Esophagus muscularis mucosa (tissue), 3 donors: ENCODE measurements around the gene GALNTL6.

Experiments
- POLR2A ChIP-seq: fragments of 450-650 bp; IDR thresholded peaks from one replicate; pipeline ENCODE4 v1.6.1; 2017; ENCODE audit warnings: antibody characterized with exemption, moderate library complexity, mild to moderate bottlenecking, low read depth
- POLR2AphosphoS5 ChIP-seq, 2 donors: sonication (generic); formaldehyde crosslinking; IDR thresholded peaks; one replicate each; pipeline ENCODE4 v1.6.1; 2017; ENCODE audit warnings: antibody characterized with exemption in 2 of 2
- TF ChIP-seq, protein P1 (sequence below), 3 experiments: fragments of 200-600 bp in 2 of 3; fragments of 450-650 bp in 1 of 3; sonication (generic) in 2 of 3; IDR thresholded peaks; one replicate each; pipeline ENCODE4 v1.5.1; 2017 to 2019; ENCODE audit warnings: antibody characterized with exemption in 3 of 3, mild to moderate bottlenecking in 2 of 3, moderate library complexity in 1 of 3

DNA sequence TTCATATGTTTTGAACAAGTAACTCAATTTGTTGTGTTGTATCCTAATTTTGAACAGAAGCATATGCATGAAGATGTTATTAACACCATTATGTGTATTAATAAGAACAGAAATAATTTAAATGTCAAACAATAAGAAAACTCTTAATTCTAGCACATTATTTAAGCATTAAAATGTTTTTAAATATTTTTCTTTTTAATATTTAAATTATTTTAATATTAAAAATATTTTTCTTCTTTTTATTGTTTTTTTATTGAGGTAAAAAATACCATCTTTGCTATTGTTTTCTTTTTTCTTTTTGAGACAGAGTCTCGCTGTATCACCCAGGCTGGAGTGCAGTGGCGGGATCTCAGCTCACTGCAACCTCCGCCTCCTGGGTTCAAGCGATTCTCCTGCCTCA, 914.4 kb downstream of the GALNTL6 start:
- TF ChIP-seq, protein P1, sequence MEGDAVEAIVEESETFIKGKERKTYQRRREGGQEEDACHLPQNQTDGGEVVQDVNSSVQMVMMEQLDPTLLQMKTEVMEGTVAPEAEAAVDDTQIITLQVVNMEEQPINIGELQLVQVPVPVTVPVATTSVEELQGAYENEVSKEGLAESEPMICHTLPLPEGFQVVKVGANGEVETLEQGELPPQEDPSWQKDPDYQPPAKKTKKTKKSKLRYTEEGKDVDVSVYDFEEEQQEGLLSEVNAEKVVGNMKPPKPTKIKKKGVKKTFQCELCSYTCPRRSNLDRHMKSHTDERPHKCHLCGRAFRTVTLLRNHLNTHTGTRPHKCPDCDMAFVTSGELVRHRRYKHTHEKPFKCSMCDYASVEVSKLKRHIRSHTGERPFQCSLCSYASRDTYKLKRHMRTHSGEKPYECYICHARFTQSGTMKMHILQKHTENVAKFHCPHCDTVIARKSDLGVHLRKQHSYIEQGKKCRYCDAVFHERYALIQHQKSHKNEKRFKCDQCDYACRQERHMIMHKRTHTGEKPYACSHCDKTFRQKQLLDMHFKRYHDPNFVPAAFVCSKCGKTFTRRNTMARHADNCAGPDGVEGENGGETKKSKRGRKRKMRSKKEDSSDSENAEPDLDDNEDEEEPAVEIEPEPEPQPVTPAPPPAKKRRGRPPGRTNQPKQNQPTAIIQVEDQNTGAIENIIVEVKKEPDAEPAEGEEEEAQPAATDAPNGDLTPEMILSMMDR (IDR thresholded peaks at IDR 0.05): no peak
- TF ChIP-seq POLR2AphosphoS5 (IDR thresholded peaks at IDR 0.05): no peak
- TF ChIP-seq POLR2A: no peak
